Adrenal gland (tissue), 5 donors: Measurements from ENCODE around the gene CIDEA.

Experiments
- CTCF ChIP-seq, 6 experiments: fragments of 450-650 bp in 4 of 6; fragments of 200-600 bp in 2 of 6; sonication (generic) in 1 of 6; IDR thresholded peaks; 1 replicate in 5 of 6; 2 replicates in 1 of 6; pipeline versions ENCODE4 v1.5.1 to v1.8.0; 2016 to 2021; ENCODE audit warnings: antibody characterized with exemption in 6 of 6, mild to moderate bottlenecking in 2 of 6, moderate library complexity in 1 of 6
- POLR2A ChIP-seq, 2 donors: fragments of 450-650 bp; IDR thresholded peaks; one replicate each; pipeline ENCODE4 v1.6.1; 2017; ENCODE audit warnings: antibody characterized with exemption in 2 of 2, mild to moderate bottlenecking in 2 of 2, moderate library complexity in 1 of 2
- donor health status: DM: no; HTN: no; CAD: no.

- no peak for TF ChIP-seq POLR2A (IDR thresholded peaks at IDR 0.05)
- TF ChIP-seq CTCF (IDR thresholded peaks at IDR 0.05), result no peak
These were observed 41.9 kb downstream of the CIDEA start for GRCh38 chr18:12296087-12296403.
